Activated naive CD4-positive, alpha-beta T cell treated with anti-CD3 and anti-CD28 coated beads, Interleukin-2, amount 50 U/mL, for 72 hours (primary cell): ENCODE measurements around the gene TMEM144. TPM values are rescaled to one million over a fixed set of nuclear protein-coding genes. Genes with fewer than 3 reads are reported as not detected.
"Not testable (repeated sequence)": the region's sequence is repeated elsewhere in the genome, so short reads cannot be mapped to it uniquely, and the experiment has no call there.

Experiments
- ATAC-seq, 2 donors: fragments of 150-1000 bp; cut with Tn5 transposase; 2 replicates each; pipeline ENCODE4 v1.10.0; 2021; ENCODE audit warnings: mild to moderate bottlenecking in 2 of 2, moderate library complexity in 2 of 2
- DNase-seq, 2 donors: peaks; one replicate each; pipeline ENCODE4 v3.0.0; 2021 to 2022; ENCODE audit warnings: low spot score in 2 of 2
- H3K27ac Mint-ChIP-seq, 2 donors: one replicate each; pipeline ENCODE4 v1.8.0; 2022; ENCODE audit warnings: mild to moderate bottlenecking in 2 of 2, mixed read lengths in 2 of 2
- H3K36me3 Mint-ChIP-seq, 2 donors: one replicate each; pipeline ENCODE4 v1.8.0; 2022; ENCODE audit warnings: mixed read lengths in 2 of 2
- H3K9me3 Mint-ChIP-seq, 2 donors: one replicate each; pipeline ENCODE4 v1.8.0; 2022; ENCODE audit warnings: mixed read lengths in 2 of 2
- total RNA-seq, 2 donors: library from RNA; stranded (reverse); gene quantifications; one replicate each; pipeline ENCODE4 v1.2.3, GENCODE V29; 2022

Gene TMEM144
- total RNA-seq, 2 donors from 2014 or later: 0.60 to 0.71 TPM

DNA sequence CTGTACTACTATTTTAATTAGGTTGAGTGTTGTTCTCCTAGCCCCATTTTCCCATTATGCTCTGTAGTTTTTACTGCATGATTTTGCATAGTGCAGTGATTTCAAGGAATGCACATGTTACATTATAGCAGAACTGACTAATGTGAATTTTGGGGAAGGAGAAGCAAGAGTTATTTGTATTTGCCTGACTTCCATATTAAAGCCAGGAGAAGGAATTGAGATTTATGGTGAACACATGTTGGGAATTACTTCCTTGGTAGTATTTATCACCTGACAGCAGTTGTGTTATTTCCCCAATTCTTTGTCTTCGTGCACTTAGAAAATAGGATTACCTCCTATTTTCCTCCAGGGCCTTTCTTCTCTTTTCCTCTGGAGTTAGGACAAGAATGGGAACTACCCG is 3.2 kb downstream of the TMEM144 start:
- no peaks in the 10 kb centered on the region for H3K9me3 Mint-ChIP-seq

DNA sequence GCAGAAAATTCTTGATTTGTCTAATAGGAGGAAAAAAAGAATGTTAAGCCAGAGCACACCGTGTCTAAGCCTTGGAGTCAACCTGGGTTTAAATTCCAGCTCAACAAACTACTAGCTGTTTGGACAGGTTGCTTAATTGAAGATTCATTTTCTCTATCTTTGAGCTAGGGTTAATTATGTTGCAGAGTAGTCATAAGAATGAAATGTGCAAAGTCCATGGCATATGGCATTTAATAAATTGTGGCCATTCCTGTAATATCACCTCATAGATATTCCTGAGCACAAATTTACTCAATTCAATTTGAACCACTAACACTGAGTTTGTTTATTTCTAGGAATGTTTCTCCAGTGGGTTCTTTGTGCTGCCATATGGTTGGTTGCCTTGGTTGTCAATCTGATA is 4.6 kb downstream of the TMEM144 start:
- DNase-seq: no peak
- H3K27ac Mint-ChIP-seq: no peak overlapping the region

More for the DNA sequence above, 3.2 kb downstream of the TMEM144 start:
- ATAC-seq (no peak), DNase-seq (no peak)
- H3K27ac Mint-ChIP-seq: no peak overlapping the region
- peaks cover 0 to 6% of the 10 kb centered on the region in 2 donors for H3K36me3 Mint-ChIP-seq

GRCh38 chr4:158217763-158218162 is 7.5 kb downstream of the TMEM144 start:
- Mint-ChIP-seq H3K9me3 (no peaks in the 10 kb centered on the region), H3K27ac (no peak overlapping the region), H3K36me3 (no peaks in the 10 kb centered on the region)
- DNase-seq (no peak), ATAC-seq (no peak)

More for the DNA sequence above, 4.6 kb downstream of the TMEM144 start:
- no peak for ATAC-seq
- Mint-ChIP-seq H3K36me3 (peaks cover 0 to 6% of the 10 kb centered on the region in 2 donors), H3K9me3 (no peaks in the 10 kb centered on the region)

GRCh38 chr4:158219623-158220022 is 9.3 kb downstream of the TMEM144 start:
- Mint-ChIP-seq H3K36me3 (no peaks in the 10 kb centered on the region), H3K9me3 (no peaks in the 10 kb centered on the region), H3K27ac (no peak overlapping the region)
- no peak for ATAC-seq
- DNase-seq: no peak

DNA sequence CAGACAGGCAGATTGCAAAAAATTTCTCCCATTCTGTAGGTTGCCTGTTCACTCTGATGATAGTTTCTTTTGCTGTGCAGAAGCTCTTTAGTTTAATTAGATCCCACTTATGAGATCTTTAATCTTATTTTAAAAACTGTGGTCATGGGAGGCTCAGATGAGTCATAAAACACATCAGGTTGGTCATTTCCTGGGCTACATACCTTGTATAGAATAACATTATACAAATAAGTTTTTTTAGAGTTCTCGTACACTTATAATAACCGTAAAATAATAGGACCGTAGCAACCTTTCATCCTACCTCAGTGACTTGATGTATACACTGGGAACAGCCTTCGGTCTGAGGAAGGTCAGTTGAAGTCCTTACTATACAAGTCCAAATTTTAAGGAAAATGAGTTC is 14.0 kb downstream of the TMEM144 start:
- H3K36me3 Mint-ChIP-seq, ATAC-seq, H3K27ac Mint-ChIP-seq, H3K9me3 Mint-ChIP-seq, DNase-seq: not testable (repeated sequence)

DNA sequence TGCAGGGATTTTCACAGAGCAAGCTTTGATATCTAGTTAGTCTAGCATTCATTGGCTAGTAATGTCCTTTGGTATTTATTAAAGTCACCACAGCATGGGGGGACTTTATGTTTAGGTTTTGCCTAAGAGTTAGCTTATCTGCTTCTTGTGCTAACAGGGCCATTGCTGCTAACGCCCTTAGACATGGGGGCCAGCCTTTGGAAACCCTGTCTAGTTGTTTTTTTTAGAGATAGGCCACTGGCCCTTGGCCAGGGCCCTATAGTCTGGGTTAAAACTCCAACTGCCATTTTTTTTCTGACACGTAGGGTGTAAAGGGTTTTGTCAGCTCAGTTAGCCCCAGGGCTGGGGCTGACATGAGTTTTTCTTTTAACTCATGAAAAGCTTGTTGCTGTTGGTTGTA is 14.7 kb downstream of the TMEM144 start:
- ATAC-seq, H3K9me3 Mint-ChIP-seq, H3K27ac Mint-ChIP-seq, DNase-seq, H3K36me3 Mint-ChIP-seq: not testable (repeated sequence)

- not testable (repeated sequence) for H3K9me3 Mint-ChIP-seq, DNase-seq, H3K36me3 Mint-ChIP-seq, ATAC-seq, H3K27ac Mint-ChIP-seq
Measured at GRCh38 chr4:158227880-158228279, 17.6 kb downstream of the TMEM144 start.

GRCh38 chr4:158228399-158228798 is 18.1 kb downstream of the TMEM144 start:
- H3K27ac Mint-ChIP-seq, H3K9me3 Mint-ChIP-seq, DNase-seq, ATAC-seq, H3K36me3 Mint-ChIP-seq: not testable (repeated sequence)

DNA sequence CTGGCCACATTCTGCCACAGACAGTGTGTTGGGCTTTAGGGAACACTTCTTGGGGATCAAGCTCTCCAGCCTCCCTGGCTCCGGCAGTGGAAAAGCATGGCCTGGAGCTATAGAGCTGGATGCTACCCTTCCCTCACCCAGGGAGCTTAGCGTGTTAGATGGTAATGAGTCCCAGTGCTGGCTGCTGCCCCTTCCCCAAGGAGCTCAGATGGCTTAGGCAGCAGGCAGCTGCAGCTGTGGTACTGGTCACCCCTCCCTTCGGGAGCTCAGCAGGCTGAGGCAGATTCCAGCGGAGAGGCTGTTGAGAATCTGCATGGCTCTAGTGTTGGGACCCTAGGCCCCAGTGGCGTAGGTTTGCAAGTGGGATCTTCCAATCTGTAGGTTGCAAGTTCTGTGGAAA is 19.5 kb downstream of the TMEM144 start:
- DNase-seq (no peak), ATAC-seq (no peak)
- Mint-ChIP-seq H3K36me3 (peaks cover 0 to 5% of the 10 kb centered on the region in 2 donors), H3K9me3 (peaks cover 0 to 3% of the 10 kb centered on the region in 2 donors), H3K27ac (no peak overlapping the region)

GRCh38 chr4:158234671-158235070 is 24.4 kb downstream of the TMEM144 start:
- Mint-ChIP-seq H3K27ac (no peak overlapping the region), H3K9me3 (no peaks in the 10 kb centered on the region)
- no peak for ATAC-seq

GRCh38 chr4:158236304-158237030 is 26.2 kb downstream of the TMEM144 start:
- Mint-ChIP-seq H3K9me3 (no peaks in the 10 kb centered on the region), H3K36me3 (no peaks in the 10 kb centered on the region), H3K27ac (no peak overlapping the region)
- no peak for DNase-seq
- ATAC-seq: no peak

More at GRCh38 chr4:158234671-158235070, 24.4 kb downstream of the TMEM144 start:
- H3K36me3 Mint-ChIP-seq: no peaks in the 10 kb centered on the region
- no peak for DNase-seq

GRCh38 chr4:158238575-158238974 is 28.3 kb downstream of the TMEM144 start:
- H3K9me3 Mint-ChIP-seq: no peaks in the 10 kb centered on the region
- no peak for ATAC-seq

DNA sequence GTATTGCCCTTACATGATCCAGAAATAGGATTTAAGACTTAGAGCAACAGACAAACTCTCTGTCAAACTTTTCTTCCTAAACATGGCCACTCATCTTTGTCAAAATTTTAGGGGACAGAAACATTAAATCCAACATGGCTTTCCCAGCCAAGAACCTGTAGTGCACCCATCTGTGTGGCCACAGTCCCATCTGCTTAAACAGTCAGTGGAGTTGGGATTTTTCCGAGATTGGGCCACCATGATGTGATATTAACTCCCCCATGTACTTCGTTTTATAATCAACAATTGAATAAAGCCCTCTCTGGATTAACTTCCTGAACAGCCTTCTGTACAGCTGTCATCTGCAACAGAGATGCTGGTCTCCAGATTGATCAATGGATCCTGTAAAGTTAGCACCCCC is 28.9 kb downstream of the TMEM144 start:
- Mint-ChIP-seq H3K9me3 (no peaks in the 10 kb centered on the region), H3K36me3 (no peaks in the 10 kb centered on the region)

More at GRCh38 chr4:158238575-158238974, 28.3 kb downstream of the TMEM144 start:
- DNase-seq: no peak
- Mint-ChIP-seq H3K27ac (no peak overlapping the region), H3K36me3 (no peaks in the 10 kb centered on the region)

GRCh38 chr4:158243071-158243470 is 32.8 kb downstream of the TMEM144 start:
- ATAC-seq (no peak), DNase-seq (no peak)
- no peak overlapping the region for H3K27ac Mint-ChIP-seq
- no peaks in the 10 kb centered on the region for H3K36me3 Mint-ChIP-seq
- H3K9me3 Mint-ChIP-seq: no peaks in the 10 kb centered on the region

More for the DNA sequence above, 28.9 kb downstream of the TMEM144 start:
- H3K27ac Mint-ChIP-seq: no peak overlapping the region
- DNase-seq (no peak), ATAC-seq (no peak)

GRCh38 chr4:158250321-158250720 is 40.0 kb downstream of the TMEM144 start:
- Mint-ChIP-seq H3K27ac (no peak overlapping the region), H3K9me3 (no peaks in the 10 kb centered on the region), H3K36me3 (no peaks in the 10 kb centered on the region)
- ATAC-seq: no peak
- DNase-seq: no peak

GRCh38 chr4:158253350-158253980 is 43.2 kb downstream of the TMEM144 start:
- H3K27ac Mint-ChIP-seq: no peak overlapping the region
- DNase-seq: peak in 1 of 2 donors; percentile 53

DNA sequence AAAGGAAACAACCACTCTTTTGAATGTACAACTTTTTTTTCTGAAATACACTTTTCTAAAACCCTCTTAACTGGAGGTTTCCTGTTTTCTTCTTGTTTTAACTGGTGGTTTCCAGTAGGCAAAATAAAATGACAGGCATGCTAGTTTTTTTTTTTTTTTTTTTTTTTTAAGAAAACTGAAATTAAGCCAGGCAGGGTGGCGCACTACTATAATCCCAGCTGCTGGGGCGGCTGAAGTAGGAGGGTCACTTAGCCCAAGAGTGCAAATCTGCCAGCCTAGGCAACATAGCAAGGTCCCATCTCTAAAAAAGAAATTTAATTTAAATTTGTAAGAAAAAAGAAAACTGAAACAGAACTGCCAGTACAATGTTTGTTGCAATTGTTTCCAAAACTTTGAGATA is 44.0 kb downstream of the TMEM144 start:
- Mint-ChIP-seq H3K36me3 (no peaks in the 10 kb centered on the region), H3K27ac (no peak overlapping the region), H3K9me3 (no peaks in the 10 kb centered on the region)
- ATAC-seq (no peak), DNase-seq (no peak)

More at GRCh38 chr4:158253350-158253980, 43.2 kb downstream of the TMEM144 start:
- peak in 1 of 2 donors; percentile 71 for ATAC-seq
- H3K36me3 Mint-ChIP-seq: no peaks in the 10 kb centered on the region
- H3K9me3 Mint-ChIP-seq: no peaks in the 10 kb centered on the region
